22Rv1 (cell line): ENCODE results near the gene IRS1.

Experiments used
- H3K27ac ChIP-seq: fragments of 450-650 bp; 2 replicates; pipeline ENCODE4 v1.5.1; 2017
- ZFX ChIP-seq: fragments of 450-650 bp; IDR thresholded peaks from 2 replicates; pipeline ENCODE4 v1.6.1; 2017; ENCODE audit warnings: antibody characterized with exemption, borderline replicate concordance
- TF ChIP-seq, protein P1 (sequence below): fragments of 450-650 bp; IDR thresholded peaks from 2 replicates; pipeline ENCODE4 v1.5.1; 2017; ENCODE audit warnings: mild to moderate bottlenecking

Gene IRS1

DNA sequence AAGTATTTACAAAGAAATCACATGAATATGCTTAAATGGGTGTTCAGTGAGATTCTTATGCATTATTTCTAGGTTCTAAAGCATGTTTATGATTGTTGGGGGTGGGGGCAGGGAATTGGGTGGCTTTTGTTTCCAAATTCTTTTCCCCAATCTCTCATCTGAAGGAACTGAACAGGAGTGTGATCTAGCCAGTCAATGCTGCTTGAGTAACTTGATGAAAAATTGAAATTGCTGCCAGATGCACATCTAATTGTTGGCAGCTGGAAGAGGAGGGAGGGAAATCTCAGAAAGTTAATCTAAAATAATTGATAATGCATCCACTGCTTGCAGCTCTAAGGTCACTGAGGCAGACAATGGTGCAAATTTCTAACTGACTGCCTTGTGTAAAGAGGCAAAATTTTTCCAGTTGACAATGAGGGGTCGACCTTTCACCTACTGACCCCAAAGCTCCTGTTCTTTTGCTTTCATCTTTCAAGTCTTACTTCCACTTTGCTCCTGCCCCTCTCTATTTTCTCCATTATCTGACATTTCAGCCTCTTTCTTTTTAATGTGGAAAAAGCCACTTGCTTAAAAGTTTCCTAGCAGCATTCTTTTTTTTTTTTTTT lies 53.3 kb downstream of the IRS1 start:
- TF ChIP-seq, protein P1, sequence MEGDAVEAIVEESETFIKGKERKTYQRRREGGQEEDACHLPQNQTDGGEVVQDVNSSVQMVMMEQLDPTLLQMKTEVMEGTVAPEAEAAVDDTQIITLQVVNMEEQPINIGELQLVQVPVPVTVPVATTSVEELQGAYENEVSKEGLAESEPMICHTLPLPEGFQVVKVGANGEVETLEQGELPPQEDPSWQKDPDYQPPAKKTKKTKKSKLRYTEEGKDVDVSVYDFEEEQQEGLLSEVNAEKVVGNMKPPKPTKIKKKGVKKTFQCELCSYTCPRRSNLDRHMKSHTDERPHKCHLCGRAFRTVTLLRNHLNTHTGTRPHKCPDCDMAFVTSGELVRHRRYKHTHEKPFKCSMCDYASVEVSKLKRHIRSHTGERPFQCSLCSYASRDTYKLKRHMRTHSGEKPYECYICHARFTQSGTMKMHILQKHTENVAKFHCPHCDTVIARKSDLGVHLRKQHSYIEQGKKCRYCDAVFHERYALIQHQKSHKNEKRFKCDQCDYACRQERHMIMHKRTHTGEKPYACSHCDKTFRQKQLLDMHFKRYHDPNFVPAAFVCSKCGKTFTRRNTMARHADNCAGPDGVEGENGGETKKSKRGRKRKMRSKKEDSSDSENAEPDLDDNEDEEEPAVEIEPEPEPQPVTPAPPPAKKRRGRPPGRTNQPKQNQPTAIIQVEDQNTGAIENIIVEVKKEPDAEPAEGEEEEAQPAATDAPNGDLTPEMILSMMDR = no peak
- TF ChIP-seq ZFX = no peak
- no peak overlapping the region for H3K27ac ChIP-seq

GRCh38 chr2:226743915-226744314 lies 55.7 kb downstream of the IRS1 start:
- TF ChIP-seq, protein P1 = no peak
- TF ChIP-seq ZFX = no peak

DNA sequence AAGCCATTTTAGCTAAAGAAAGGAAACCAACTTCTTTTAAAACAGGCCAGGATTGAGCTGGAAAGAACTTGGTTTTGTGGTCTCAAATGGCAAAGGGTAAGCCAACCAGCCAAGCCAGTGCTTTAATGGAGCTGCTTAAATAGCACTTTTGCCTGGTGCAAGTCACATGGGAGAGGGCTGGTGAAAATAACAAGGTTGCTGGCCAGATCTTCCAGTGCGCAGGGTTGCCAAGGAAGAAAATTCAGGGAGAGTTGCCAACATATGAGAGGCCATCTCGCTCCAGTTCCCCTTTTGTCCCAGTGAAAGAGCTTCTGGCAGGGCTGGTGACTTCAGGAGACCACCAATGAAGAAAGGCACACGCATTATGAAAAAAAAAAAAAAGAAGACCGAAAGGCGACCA lies 57.3 kb downstream of the IRS1 start:
- TF ChIP-seq ZFX = no peak
- TF ChIP-seq, protein P1 = no peak
- peak overlapping the region; percentile 98; the same call in 1 of the 2 replicates for H3K27ac ChIP-seq

More at GRCh38 chr2:226743915-226744314, 55.7 kb downstream of the IRS1 start:
- no peak overlapping the region for H3K27ac ChIP-seq

- peak overlapping the region; percentile 98 for H3K27ac ChIP-seq
- TF ChIP-seq, protein P1 = no peak
- no peak for TF ChIP-seq ZFX
Observed at GRCh38 chr2:226740039-226740648, 59.5 kb downstream of the IRS1 start.

GRCh38 chr2:226739545-226740030 lies 60.0 kb downstream of the IRS1 start:
- H3K27ac ChIP-seq = peak overlapping the region; percentile 98

DNA sequence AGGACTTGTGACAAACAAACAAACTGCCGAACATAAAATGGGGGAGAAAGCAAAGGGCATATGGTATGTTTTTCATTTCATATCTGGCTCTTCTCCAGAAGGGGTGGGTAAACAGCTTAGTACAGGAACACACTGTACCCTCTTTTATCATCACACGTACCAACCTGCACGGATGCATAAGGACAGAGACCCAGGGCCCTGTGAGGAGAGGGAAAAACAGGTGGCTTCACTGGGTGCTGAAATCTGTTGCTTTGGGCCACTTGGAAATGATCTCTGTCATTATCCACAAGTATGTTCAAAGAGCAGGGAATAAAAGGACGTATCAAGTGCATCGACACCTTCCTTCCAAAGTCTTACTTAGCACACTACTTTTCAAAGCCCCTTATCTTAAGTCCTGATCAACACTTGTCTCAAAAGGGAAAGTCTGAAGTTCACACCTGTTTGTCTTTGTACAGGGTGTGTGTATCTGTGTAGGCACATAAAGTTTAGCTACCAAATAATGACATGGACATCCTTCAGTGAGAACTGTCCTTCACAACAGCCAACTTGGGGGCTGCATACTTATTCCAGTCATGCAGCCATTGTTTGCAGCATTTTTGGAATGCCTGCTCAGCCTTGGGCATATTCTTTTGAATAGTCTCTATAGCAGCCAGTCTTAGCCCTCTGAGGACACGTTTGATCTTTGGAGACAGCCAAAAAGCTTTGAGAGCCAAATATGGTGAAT lies 60.6 kb downstream of the IRS1 start:
- no peak for TF ChIP-seq ZFX
- TF ChIP-seq, protein P1 = no peak

More at GRCh38 chr2:226739545-226740030, 60.0 kb downstream of the IRS1 start:
- TF ChIP-seq, protein P1 = no peak
- no peak for TF ChIP-seq ZFX

More for the DNA sequence above, 60.6 kb downstream of the IRS1 start:
- H3K27ac ChIP-seq = peak overlapping the region; percentile 98
